SH-SY5Y (cell line): ENCODE data around the gene KIAA1549.

ENCODE experiments used
- GATA2 ChIP-seq: IDR thresholded peaks from 2 replicates; pipeline ENCODE4 v1.6.1; 2011; ENCODE audit warnings: mild to moderate bottlenecking, low read depth, low read length
- GATA3 ChIP-seq: IDR thresholded peaks from 2 replicates; pipeline ENCODE4 v1.6.1; 2011; ENCODE audit warnings: low read depth, mild to moderate bottlenecking, low read length, moderate library complexity

DNA sequence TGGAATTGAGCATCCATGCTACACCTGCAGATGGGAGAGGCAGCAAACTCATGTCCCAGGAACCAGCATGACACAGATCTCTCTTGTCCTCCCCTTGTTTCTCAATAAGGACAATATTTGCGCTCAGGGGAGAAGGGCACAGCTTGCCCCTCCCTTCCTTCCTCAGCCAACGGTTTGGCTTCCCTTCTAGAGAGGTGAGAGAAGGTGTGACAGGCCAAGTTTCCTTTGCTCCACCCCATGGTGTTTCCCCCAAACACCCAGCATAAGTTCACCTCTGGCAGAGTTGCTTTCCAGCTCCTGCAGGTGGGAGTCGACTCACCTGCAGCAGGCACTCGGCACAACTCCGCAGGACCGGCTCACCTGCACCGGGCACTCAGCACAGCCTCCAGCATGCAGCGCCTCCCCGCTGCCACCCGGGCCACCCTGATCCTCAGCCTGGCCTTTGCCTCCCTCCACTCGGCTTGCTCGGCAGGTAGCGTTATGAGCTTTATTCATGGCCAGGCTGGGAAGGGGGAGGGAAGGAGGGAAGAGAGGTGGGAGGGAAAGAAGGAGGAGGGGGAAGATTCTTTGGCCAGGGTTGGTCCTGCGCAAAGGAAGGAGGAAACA is 183.4 kb downstream of the KIAA1549 start, which contains the start of the genes ATP6V0A4 and TMEM213:
- TF ChIP-seq GATA2 (no peak), GATA3 (no peak)
